ENCODE measurements around the gene TTLL9.
"Not testable (repeated sequence)": the region's sequence is repeated elsewhere in the genome, so short reads cannot be mapped to it uniquely, and the experiment has no call there.

TTLL9 gene

DNA sequence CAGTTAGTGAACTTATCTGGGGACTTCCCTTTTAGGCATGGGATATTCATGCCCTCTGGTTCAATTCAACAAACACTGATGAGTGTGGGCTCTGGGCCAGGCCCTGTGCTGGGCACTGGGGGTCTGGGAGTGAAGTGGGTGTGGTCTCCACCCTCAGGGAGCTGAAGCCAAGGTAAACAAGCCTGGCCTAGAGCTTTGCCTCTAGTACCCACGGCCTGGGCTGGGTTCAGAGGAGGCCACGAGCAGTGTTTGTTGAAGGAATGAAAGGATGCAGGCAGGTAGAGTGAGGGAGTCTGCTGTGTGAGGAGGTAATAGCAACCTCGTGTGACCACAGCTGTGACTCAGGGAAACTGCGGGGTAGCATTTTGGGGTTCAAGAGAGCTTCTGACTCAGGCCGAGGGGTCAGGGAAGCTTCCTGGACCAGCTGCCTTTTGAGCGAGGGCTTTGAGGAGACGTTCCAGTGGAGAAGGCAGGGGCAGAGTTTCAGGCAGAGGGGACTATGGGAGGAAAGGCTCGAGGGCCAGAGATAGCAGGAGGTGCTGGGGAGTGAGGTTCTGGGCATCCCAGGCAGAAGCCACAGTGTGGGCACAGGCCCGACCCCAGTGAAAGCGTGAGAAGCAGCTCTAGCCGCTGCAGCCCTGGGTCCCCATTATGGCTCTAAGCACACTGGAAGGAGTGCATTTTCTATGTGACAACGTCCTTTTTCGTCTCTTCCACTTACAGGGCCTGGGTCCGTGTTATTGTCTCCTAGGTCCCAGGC lies 45.7 kb upstream of the TTLL9 start:
- in situ Hi-C loops (cut with HindIII; ENCODE audit: low sequenced_read_pairs) = no loop called here
- DNase-seq (ENCODE audit: low read depth, low spot score) = no peak
- H3K4me3 ChIP-seq (ENCODE audit: low read depth, low read length) = no peak overlapping the region
- TF ChIP-seq CTCF (IDR thresholded peaks at IDR 0.05; ENCODE audit: low read depth, low read length) = no peak

- in situ Hi-C loops (cut with HindIII; ENCODE audit: low sequenced_read_pairs) = no loop called here
- no peak for TF ChIP-seq CTCF (IDR thresholded peaks at IDR 0.05; ENCODE audit: low read depth, low read length)
Measured at GRCh38 chr20:31826074-31826473, 44.4 kb upstream of the TTLL9 start.

GRCh38 chr20:31827059-31827458 lies 43.4 kb upstream of the TTLL9 start:
- in situ Hi-C loops (cut with HindIII; ENCODE audit: low sequenced_read_pairs) = no loop called here

More at GRCh38 chr20:31826074-31826473, 44.4 kb upstream of the TTLL9 start:
- no peak for DNase-seq (ENCODE audit: low read depth, low spot score)
- H3K4me3 ChIP-seq (ENCODE audit: low read depth, low read length) = no peak overlapping the region

DNA sequence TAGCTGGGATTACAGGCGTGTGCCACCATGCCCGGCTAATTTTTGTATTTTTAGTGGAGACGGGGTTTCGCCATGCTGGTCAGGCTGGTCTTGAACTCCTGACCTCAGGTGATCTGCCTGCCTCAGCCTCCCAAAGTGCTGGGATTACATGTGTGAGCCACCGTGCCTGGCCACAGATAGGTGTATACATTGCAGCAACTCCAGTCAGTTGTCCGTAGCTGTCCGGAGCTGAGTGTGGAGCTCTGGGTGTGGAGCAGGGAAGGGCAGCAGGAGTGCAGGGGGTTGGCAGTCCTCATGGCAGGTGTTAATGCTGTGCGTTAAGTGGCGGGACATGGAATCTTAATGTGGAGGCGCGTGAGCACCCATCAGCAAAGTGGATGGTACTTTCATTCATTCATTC lies 42.4 kb upstream of the TTLL9 start:
- DNase-seq (ENCODE audit: low read depth, low spot score); H3K4me3 ChIP-seq (ENCODE audit: low read depth, low read length); in situ Hi-C loops (cut with HindIII; ENCODE audit: low sequenced_read_pairs): not testable (repeated sequence)

More at GRCh38 chr20:31827059-31827458, 43.4 kb upstream of the TTLL9 start:
- H3K4me3 ChIP-seq (ENCODE audit: low read depth, low read length) = no peak overlapping the region
- DNase-seq (ENCODE audit: low read depth, low spot score) = no peak
- TF ChIP-seq CTCF (IDR thresholded peaks at IDR 0.05; ENCODE audit: low read depth, low read length) = no peak

GRCh38 chr20:31829731-31830130 lies 40.7 kb upstream of the TTLL9 start:
- TF ChIP-seq CTCF (IDR thresholded peaks at IDR 0.05; ENCODE audit: low read depth, low read length) = no peak
- no peak overlapping the region for H3K4me3 ChIP-seq (ENCODE audit: low read depth, low read length)
- in situ Hi-C loops (cut with HindIII; ENCODE audit: low sequenced_read_pairs) = no loop called here
- DNase-seq (ENCODE audit: low read depth, low spot score) = no peak

DNA sequence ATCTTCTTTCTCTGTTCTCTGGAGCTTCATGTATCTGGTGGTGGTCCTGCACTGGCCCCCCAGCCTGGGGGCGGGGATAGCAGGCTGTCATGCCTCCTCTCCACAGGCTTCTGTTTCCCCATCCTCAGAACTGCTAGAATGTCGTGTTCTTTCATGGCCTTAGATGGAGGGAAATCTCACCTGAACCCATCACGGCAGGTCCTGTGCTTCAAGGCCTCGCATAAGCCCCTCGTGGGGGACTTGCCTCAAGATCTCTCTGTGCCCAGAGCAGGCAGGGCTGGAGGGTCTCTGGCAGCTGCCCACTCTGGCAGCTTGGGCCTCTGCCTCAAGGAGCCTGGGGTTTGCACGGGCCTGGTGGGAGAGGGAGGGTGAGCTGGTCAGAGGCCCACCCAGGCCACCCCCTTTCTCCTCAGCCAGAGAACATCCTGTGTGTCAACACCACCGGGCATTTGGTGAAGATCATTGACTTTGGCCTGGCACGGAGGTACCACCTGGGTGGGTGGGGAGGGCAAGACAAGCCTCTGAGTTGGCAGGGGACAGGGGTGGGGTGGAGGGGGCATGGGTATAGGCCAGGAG lies 39.9 kb upstream of the TTLL9 start:
- no peak for DNase-seq (ENCODE audit: low read depth, low spot score)
- in situ Hi-C loops (cut with HindIII; ENCODE audit: low sequenced_read_pairs) = no loop called here
- no peak for TF ChIP-seq CTCF (IDR thresholded peaks at IDR 0.05; ENCODE audit: low read depth, low read length)
- H3K4me3 ChIP-seq (ENCODE audit: low read depth, low read length) = no peak overlapping the region

DNA sequence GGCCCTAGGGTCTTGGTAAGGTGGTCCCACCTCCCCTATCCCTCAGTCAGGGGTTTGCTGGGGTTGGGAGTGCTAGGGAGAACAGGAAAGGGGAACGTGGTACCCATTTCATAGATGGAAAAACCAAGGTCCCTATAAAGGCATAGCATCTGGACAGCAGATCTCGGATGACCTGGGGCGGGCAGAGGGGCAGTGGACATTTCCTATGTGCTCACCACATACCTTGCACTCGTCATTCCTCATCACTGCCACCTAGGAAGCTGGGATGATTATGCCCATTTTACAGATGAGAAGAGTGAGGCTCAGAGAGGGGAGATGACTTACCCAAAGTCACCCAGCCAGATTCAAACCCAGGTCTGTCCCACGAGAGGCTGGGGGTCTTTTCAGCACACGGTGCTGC lies 39.2 kb upstream of the TTLL9 start:
- in situ Hi-C loops (cut with HindIII; ENCODE audit: low sequenced_read_pairs) = no loop called here

More for the DNA sequence above, 39.2 kb upstream of the TTLL9 start:
- H3K4me3 ChIP-seq (ENCODE audit: low read depth, low read length) = no peak overlapping the region
- no peak for TF ChIP-seq CTCF (IDR thresholded peaks at IDR 0.05; ENCODE audit: low read depth, low read length)
- no peak for DNase-seq (ENCODE audit: low read depth, low spot score)

Measured in astrocyte of the spinal cord (primary cell).